ENCODE results near the gene NYAP1.
"Not testable (repeated sequence)": the region's sequence is repeated elsewhere in the genome, so short reads cannot be mapped to it uniquely, and the experiment has no call there.

The NYAP1 gene

DNA sequence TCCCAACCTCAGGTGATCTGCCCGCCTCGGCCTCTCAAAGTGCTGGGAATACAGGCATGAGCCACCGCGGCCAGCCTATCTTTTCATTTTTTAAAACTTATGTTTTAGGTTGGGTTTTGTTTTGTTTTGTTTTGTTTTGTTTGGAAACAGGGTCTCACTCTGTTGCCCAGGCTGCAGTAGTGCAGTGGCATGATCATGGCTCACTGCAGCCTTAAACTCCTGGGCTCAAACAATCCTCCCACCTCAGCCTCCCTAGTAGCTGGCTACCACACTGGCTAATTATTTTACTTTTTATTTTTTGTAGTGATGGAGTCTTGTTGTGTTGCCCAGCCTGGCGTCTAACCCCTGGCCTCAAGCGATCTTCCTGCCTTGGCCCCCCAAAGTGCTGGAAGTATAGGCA lies 35.9 kb downstream of the NYAP1 start:
- TF ChIP-seq, protein P1, sequence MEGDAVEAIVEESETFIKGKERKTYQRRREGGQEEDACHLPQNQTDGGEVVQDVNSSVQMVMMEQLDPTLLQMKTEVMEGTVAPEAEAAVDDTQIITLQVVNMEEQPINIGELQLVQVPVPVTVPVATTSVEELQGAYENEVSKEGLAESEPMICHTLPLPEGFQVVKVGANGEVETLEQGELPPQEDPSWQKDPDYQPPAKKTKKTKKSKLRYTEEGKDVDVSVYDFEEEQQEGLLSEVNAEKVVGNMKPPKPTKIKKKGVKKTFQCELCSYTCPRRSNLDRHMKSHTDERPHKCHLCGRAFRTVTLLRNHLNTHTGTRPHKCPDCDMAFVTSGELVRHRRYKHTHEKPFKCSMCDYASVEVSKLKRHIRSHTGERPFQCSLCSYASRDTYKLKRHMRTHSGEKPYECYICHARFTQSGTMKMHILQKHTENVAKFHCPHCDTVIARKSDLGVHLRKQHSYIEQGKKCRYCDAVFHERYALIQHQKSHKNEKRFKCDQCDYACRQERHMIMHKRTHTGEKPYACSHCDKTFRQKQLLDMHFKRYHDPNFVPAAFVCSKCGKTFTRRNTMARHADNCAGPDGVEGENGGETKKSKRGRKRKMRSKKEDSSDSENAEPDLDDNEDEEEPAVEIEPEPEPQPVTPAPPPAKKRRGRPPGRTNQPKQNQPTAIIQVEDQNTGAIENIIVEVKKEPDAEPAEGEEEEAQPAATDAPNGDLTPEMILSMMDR (IDR thresholded peaks at IDR 0.05), result no peak
- peaks cover 5% of the 10 kb centered on the region for H3K4me1 Mint-ChIP-seq
- H3K4me3 Mint-ChIP-seq, result no peak overlapping the region
- peaks cover 10% of the 10 kb centered on the region for H3K9me3 Mint-ChIP-seq
- H3K27me3 Mint-ChIP-seq (ENCODE audit: low read depth, poor library complexity), result peaks cover 6% of the 10 kb centered on the region
- no peak for DNase-seq
- H3K27ac Mint-ChIP-seq, result no peak overlapping the region
- H3K36me3 Mint-ChIP-seq (ENCODE audit: low read depth), result no peaks in the 10 kb centered on the region

GRCh38 chr7:100520138-100520537 lies 36.4 kb downstream of the NYAP1 start:
- H3K27ac Mint-ChIP-seq, result no peak overlapping the region
- H3K4me1 Mint-ChIP-seq, result peaks cover 3% of the 10 kb centered on the region
- no peak for DNase-seq
- H3K27me3 Mint-ChIP-seq (ENCODE audit: low read depth, poor library complexity), result peaks cover 7% of the 10 kb centered on the region
- H3K4me3 Mint-ChIP-seq, result no peak overlapping the region
- peaks cover 15% of the 10 kb centered on the region for H3K9me3 Mint-ChIP-seq
- TF ChIP-seq, protein P1 (IDR thresholded peaks at IDR 0.05), result no peak
- H3K36me3 Mint-ChIP-seq (ENCODE audit: low read depth), result no peaks in the 10 kb centered on the region

GRCh38 chr7:100521076-100521475 lies 37.3 kb downstream of the NYAP1 start:
- H3K36me3 Mint-ChIP-seq (ENCODE audit: low read depth), result no peaks in the 10 kb centered on the region
- H3K9me3 Mint-ChIP-seq, result peaks cover 19% of the 10 kb centered on the region
- TF ChIP-seq, protein P1 (IDR thresholded peaks at IDR 0.05), result no peak
- H3K4me1 Mint-ChIP-seq, result no peaks in the 10 kb centered on the region
- H3K27me3 Mint-ChIP-seq (ENCODE audit: low read depth, poor library complexity), result peaks cover 11% of the 10 kb centered on the region
- H3K4me3 Mint-ChIP-seq, result no peak overlapping the region
- no peak overlapping the region for H3K27ac Mint-ChIP-seq
- DNase-seq, result no peak

- DNase-seq; H3K4me1 Mint-ChIP-seq; H3K36me3 Mint-ChIP-seq (ENCODE audit: low read depth); H3K4me3 Mint-ChIP-seq; H3K27ac Mint-ChIP-seq: not testable (repeated sequence)
- Mint-ChIP-seq H3K27me3 (ENCODE audit: low read depth, poor library complexity) (peaks cover 17% of the 10 kb centered on the region), H3K9me3 (peaks cover 24% of the 10 kb centered on the region)
Measured at GRCh38 chr7:100521909-100522593, 38.3 kb downstream of the NYAP1 start.

DNA sequence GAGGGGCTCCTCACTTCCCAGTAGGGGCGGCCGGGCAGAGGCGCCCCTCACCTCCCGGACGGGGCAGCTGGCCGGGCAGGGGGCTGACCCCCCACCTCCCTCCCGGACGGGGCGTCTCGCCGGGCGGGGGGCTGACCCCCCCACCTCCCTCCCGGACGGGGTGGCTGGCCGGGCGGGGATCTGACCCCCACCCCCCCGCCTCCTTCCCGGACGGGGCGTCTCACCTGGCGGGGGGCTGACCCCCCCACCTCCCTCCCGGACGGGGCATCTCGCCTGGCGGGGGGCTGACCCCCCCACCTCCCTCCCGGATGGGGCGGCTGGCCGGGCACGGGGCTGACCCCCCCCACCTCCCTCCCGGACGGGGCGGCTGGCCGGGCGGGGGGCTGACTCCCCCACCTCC lies 39.5 kb downstream of the NYAP1 start:
- H3K27ac Mint-ChIP-seq; H3K36me3 Mint-ChIP-seq (ENCODE audit: low read depth); H3K4me1 Mint-ChIP-seq; H3K4me3 Mint-ChIP-seq; DNase-seq: not testable (repeated sequence)
- H3K27me3 Mint-ChIP-seq (ENCODE audit: low read depth, poor library complexity), result peaks cover 19% of the 10 kb centered on the region
- peaks cover 24% of the 10 kb centered on the region for H3K9me3 Mint-ChIP-seq

GRCh38 chr7:100528108-100528866 lies 44.6 kb downstream of the NYAP1 start:
- not testable (repeated sequence) for H3K4me3 Mint-ChIP-seq; DNase-seq; H3K4me1 Mint-ChIP-seq; H3K36me3 Mint-ChIP-seq (ENCODE audit: low read depth); H3K27ac Mint-ChIP-seq
- Mint-ChIP-seq H3K9me3 (peaks cover 19% of the 10 kb centered on the region), H3K27me3 (ENCODE audit: low read depth, poor library complexity) (peaks cover 19% of the 10 kb centered on the region)

- Mint-ChIP-seq H3K27me3 (ENCODE audit: low read depth, poor library complexity) (peaks cover 8% of the 10 kb centered on the region), H3K27ac (no peak overlapping the region), H3K4me3 (no peak overlapping the region), H3K36me3 (ENCODE audit: low read depth) (no peaks in the 10 kb centered on the region), H3K4me1 (no peaks in the 10 kb centered on the region), H3K9me3 (no peaks in the 10 kb centered on the region)
- TF ChIP-seq, protein P1 (IDR thresholded peaks at IDR 0.05), result no peak
- no peak for DNase-seq
Measured at GRCh38 chr7:100532165-100533022, 48.7 kb downstream of the NYAP1 start.

- H3K27me3 Mint-ChIP-seq (ENCODE audit: low read depth, poor library complexity), result peaks cover 28% of the 10 kb centered on the region
- DNase-seq, H3K4me3 Mint-ChIP-seq: not testable (repeated sequence)
Measured at GRCh38 chr7:100535982-100536381, 52.3 kb downstream of the NYAP1 start.

GRCh38 chr7:100536695-100537094 lies 53.0 kb downstream of the NYAP1 start:
- H3K9me3 Mint-ChIP-seq; H3K27ac Mint-ChIP-seq; DNase-seq; H3K4me3 Mint-ChIP-seq; H3K36me3 Mint-ChIP-seq (ENCODE audit: low read depth): not testable (repeated sequence)
- peaks cover 26% of the 10 kb centered on the region for H3K4me1 Mint-ChIP-seq
- H3K27me3 Mint-ChIP-seq (ENCODE audit: low read depth, poor library complexity), result peaks cover 36% of the 10 kb centered on the region

More at GRCh38 chr7:100535982-100536381, 52.3 kb downstream of the NYAP1 start:
- not testable (repeated sequence) for H3K36me3 Mint-ChIP-seq (ENCODE audit: low read depth); H3K27ac Mint-ChIP-seq; H3K9me3 Mint-ChIP-seq
- H3K4me1 Mint-ChIP-seq, result peaks cover 21% of the 10 kb centered on the region
